Measurements from ENCODE around the gene ISM1.
A peak's percentile ranks its signal among the peaks of the same experiment; 100 is the strongest.

The ISM1 gene

GRCh38 chr20:13220904-13221297 lies at the start of gene ISM1:
TSS of gene ISM1 (plus strand) at chr20:13221274. CDS start at chr20:13221777, 503 bp downstream.
- no peak for DNase-seq

GRCh38 chr20:13173201-13173600 lies 47.9 kb upstream of the ISM1 start:
- no peak for DNase-seq

- DNase-seq, result no peak
These were observed 46.7 kb upstream of the ISM1 start for GRCh38 chr20:13174402-13174801.

- no peak for DNase-seq
These were observed 39.8 kb upstream of the ISM1 start for GRCh38 chr20:13180986-13181889.

GRCh38 chr20:13183005-13183404 lies 38.1 kb upstream of the ISM1 start:
- no peak for DNase-seq

- no peak for DNase-seq
These were observed 34.9 kb upstream of the ISM1 start for GRCh38 chr20:13186043-13186774.

- DNase-seq, result no peak
These were observed 33.2 kb upstream of the ISM1 start for GRCh38 chr20:13187899-13188298.

GRCh38 chr20:13199279-13199678 lies 21.8 kb upstream of the ISM1 start:
- no peak for DNase-seq

- peak; percentile 39 for DNase-seq
These were observed 20.1 kb upstream of the ISM1 start for GRCh38 chr20:13200767-13201500.

GRCh38 chr20:13202565-13202964 lies 18.5 kb upstream of the ISM1 start:
- no peak for DNase-seq

GRCh38 chr20:13205425-13205824 lies 15.6 kb upstream of the ISM1 start:
- DNase-seq, result no peak

- no peak for DNase-seq
These were observed 15.1 kb upstream of the ISM1 start for GRCh38 chr20:13205848-13206434.

- DNase-seq, result no peak
These were observed 14.1 kb upstream of the ISM1 start for GRCh38 chr20:13207016-13207415.

- DNase-seq, result no peak
These were observed 9.0 kb upstream of the ISM1 start for GRCh38 chr20:13211956-13212618.

GRCh38 chr20:13212750-13213149 lies 8.3 kb upstream of the ISM1 start:
- no peak for DNase-seq

- no peak for DNase-seq
These were observed 7.7 kb upstream of the ISM1 start for GRCh38 chr20:13213335-13213734.

GRCh38 chr20:13216533-13216932 lies 4.5 kb upstream of the ISM1 start:
- DNase-seq, result no peak

- DNase-seq, result no peak
These were observed 1.5 kb upstream of the ISM1 start for GRCh38 chr20:13219327-13220193.

- DNase-seq, result peak; percentile 38
These were observed 725 bp upstream of the ISM1 start for GRCh38 chr20:13220194-13220903.

- DNase-seq, result no peak
These were observed 219 bp downstream of the ISM1 start for GRCh38 chr20:13221313-13221672.
